NOMO-1 treated with dmso at 0.1 percent for 144 hours (cell line): Measurements from ENCODE around the gene GPR137.
"Not testable (repeated sequence)": the region's sequence is repeated elsewhere in the genome, so short reads cannot be mapped to it uniquely, and the experiment has no call there.

ENCODE experiments used
- DNase-seq: peaks from one replicate; lab custom pipeline; 2025; ENCODE audit not compliant: unreplicated experiment; lab: John Stamatoyannopoulos, UW

The GPR137 gene

GRCh38 chr11:64284962-64285884, at the start of gene GPR137:
Gene GPR137, plus strand, starts transcription at chr11:64285848. Its CDS starts 677 bp downstream, at chr11:64286525.
- peak; percentile 69 for DNase-seq

- no peak for DNase-seq
These were observed 48.1 kb upstream of the GPR137 start for GRCh38 chr11:64237484-64237951.

GRCh38 chr11:64238076-64238475, 47.6 kb upstream of the GPR137 start:
- DNase-seq: no peak

- DNase-seq: peak; percentile 73
These were observed 46.6 kb upstream of the GPR137 start for GRCh38 chr11:64238999-64239398.

- peak; percentile 98 for DNase-seq
These were observed 45.8 kb upstream of the GPR137 start for GRCh38 chr11:64239662-64240434.

- DNase-seq: peak; percentile 96
These were observed 45.0 kb upstream of the GPR137 start, which contains the start of gene FKBP2 for GRCh38 chr11:64240435-64241240. Gene FKBP2, plus strand, starts transcription at chr11:64241095. Its CDS starts 1,293 bp downstream, at chr11:64242388.

GRCh38 chr11:64241241-64241490, 44.5 kb upstream of the GPR137 start:
- DNase-seq: no peak

- DNase-seq: peak; percentile 98
These were observed 43.9 kb upstream of the GPR137 start for GRCh38 chr11:64241491-64242374.

- DNase-seq: no peak
These were observed 42.3 kb upstream of the GPR137 start for GRCh38 chr11:64243236-64243854.

- no peak for DNase-seq
These were observed 41.5 kb upstream of the GPR137 start for GRCh38 chr11:64244107-64244506.

- DNase-seq: no peak
These were observed 40.7 kb upstream of the GPR137 start for GRCh38 chr11:64244966-64245365.

- DNase-seq: no peak
These were observed 40.2 kb upstream of the GPR137 start for GRCh38 chr11:64245401-64245796.

GRCh38 chr11:64245797-64246620, 39.6 kb upstream of the GPR137 start:
- DNase-seq: peak; percentile 34

- not testable (repeated sequence) for DNase-seq
These were observed 39.1 kb upstream of the GPR137 start for GRCh38 chr11:64246621-64246870.

- DNase-seq: peak; percentile 84
These were observed 38.5 kb upstream of the GPR137 start, which contains the start of gene PPP1R14B for GRCh38 chr11:64246871-64247728. Gene PPP1R14B, minus strand, starts transcription at chr11:64246943. Its CDS starts 270 bp downstream, at chr11:64246673.

GRCh38 chr11:64247729-64248531, 37.7 kb upstream of the GPR137 start:
- no peak for DNase-seq

- no peak for DNase-seq
These were observed 37.1 kb upstream of the GPR137 start for GRCh38 chr11:64248578-64248977.
